Stimulated activated CD4-positive, alpha-beta T cell treated with anti-CD3 and anti-CD28 coated beads, Interleukin-4, amount 100 ng/mL, for 1 hour (primary cell): Measurements from ENCODE around the gene EVI2B.
"Not testable (repeated sequence)": the region's sequence is repeated elsewhere in the genome, so short reads cannot be mapped to it uniquely, and the experiment has no call there.

Source experiments
- DNase-seq: peaks from one replicate; pipeline ENCODE4 v3.0.0-alpha.2; 2020

The EVI2B gene

GRCh38 chr17:31266042-31266441, 47.8 kb downstream of the EVI2B start:
- DNase-seq: no peak

- DNase-seq: not testable (repeated sequence)
Observed at GRCh38 chr17:31262923-31263322, 50.9 kb downstream of the EVI2B start.

GRCh38 chr17:31261601-31262000, 52.3 kb downstream of the EVI2B start:
- DNase-seq: no peak

- no peak for DNase-seq
Observed at GRCh38 chr17:31260151-31260550, 53.7 kb downstream of the EVI2B start.

- DNase-seq: no peak
Observed at GRCh38 chr17:31256936-31257335, 56.9 kb downstream of the EVI2B start.

GRCh38 chr17:31254654-31255053, 59.2 kb downstream of the EVI2B start:
- DNase-seq: no peak
